Progenitor cell of endocrine pancreas (in vitro differentiated cells): ENCODE data around the gene CDC25B. TPM values are rescaled to one million over a fixed set of nuclear protein-coding genes. Genes with fewer than 3 reads are reported as not detected.
"Not testable (repeated sequence)": the region's sequence is repeated elsewhere in the genome, so short reads cannot be mapped to it uniquely, and the experiment has no call there.

ENCODE experiments used
- DNase-seq: peaks from one replicate; pipeline ENCODE4 v3.0.0; 2021; ENCODE audit warnings: low spot score; ENCODE audit not compliant: unreplicated experiment
- H3K27ac Mint-ChIP-seq: 2 replicates; pipeline ENCODE4 v1.8.0; 2021; ENCODE audit warnings: mild to moderate bottlenecking, moderate library complexity, mixed read lengths
- H3K27me3 Mint-ChIP-seq: 2 replicates; pipeline ENCODE4 v1.8.0; 2021; ENCODE audit warnings: mixed read lengths
- H3K36me3 Mint-ChIP-seq: 2 replicates; pipeline ENCODE4 v1.8.0; 2022; ENCODE audit warnings: mixed read lengths; ENCODE audit not compliant: insufficient read depth
- H3K4me1 Mint-ChIP-seq: 2 replicates; pipeline ENCODE4 v1.8.0; 2021; ENCODE audit warnings: low read depth, mixed read lengths
- H3K4me3 Mint-ChIP-seq: 2 replicates; pipeline ENCODE4 v1.8.0; 2021; ENCODE audit warnings: low read depth, mild to moderate bottlenecking, moderate library complexity, mixed read lengths
- H3K9me3 Mint-ChIP-seq: 2 replicates; pipeline ENCODE4 v1.8.0; 2021; ENCODE audit warnings: low read depth, mixed read lengths
- CTCF ChIP-seq: fragments of 200-600 bp; sonication (generic); IDR thresholded peaks from one replicate; pipeline ENCODE4 v1.5.0; 2021; ENCODE audit warnings: antibody characterized with exemption, mild to moderate bottlenecking; ENCODE audit not compliant: unreplicated experiment
- total RNA-seq: library from RNA; stranded (reverse); gene quantifications from 2 replicates; pipeline ENCODE4 v1.2.1, GENCODE V29; 2021

The CDC25B gene
- total RNA-seq, 1 donor from 2014 or later: 36.7 TPM

DNA sequence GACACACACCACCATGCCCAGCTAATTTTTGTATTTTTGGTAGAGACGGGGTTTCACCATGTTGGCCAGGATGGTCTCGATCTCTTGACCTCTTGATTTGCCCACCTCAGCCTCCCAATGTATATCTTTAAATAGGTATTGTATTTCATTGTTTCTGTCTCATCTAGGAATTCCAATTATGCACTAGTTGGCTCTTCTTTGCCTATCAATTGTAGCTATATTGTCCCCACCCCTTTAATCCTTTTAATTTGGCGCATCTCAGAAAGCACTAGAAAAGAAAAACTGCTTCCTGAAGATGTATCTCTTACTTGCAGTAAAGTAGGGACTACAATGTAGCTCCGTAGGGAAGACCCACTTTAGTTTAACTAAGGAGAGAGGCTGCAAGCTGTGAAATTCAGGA is 40.0 kb downstream of the CDC25B start:
- Mint-ChIP-seq H3K36me3 (peaks cover 4% of the 10 kb centered on the region), H3K4me1 (no peaks in the 10 kb centered on the region), H3K27ac (no peak overlapping the region), H3K27me3 (no peaks in the 10 kb centered on the region), H3K4me3 (no peak overlapping the region), H3K9me3 (no peaks in the 10 kb centered on the region)
- DNase-seq: no peak
- no peak for TF ChIP-seq CTCF

DNA sequence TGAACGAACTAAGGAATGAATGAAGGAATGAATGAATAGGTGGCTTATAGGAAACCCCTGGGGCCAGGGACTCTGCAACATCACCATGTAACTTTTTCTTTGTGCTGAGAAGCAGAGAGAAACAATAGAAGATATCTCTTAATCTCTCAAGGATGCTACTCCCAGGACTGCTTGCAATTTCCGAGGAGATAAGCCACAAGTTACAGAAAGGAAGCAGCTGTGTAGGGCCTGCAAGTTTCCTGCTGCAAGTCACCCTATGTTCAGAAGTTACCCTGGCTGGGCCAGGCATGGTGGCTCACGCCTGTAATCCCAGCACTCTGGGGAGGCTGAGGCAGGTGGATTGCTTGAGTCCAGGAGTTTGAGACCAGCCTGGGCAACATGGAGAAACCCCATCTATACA is 43.2 kb downstream of the CDC25B start:
- Mint-ChIP-seq H3K36me3 (peaks cover 4% of the 10 kb centered on the region), H3K4me1 (no peaks in the 10 kb centered on the region), H3K27me3 (no peaks in the 10 kb centered on the region), H3K9me3 (no peaks in the 10 kb centered on the region), H3K4me3 (no peak overlapping the region), H3K27ac (no peak overlapping the region)
- no peak for TF ChIP-seq CTCF
- no peak for DNase-seq

DNA sequence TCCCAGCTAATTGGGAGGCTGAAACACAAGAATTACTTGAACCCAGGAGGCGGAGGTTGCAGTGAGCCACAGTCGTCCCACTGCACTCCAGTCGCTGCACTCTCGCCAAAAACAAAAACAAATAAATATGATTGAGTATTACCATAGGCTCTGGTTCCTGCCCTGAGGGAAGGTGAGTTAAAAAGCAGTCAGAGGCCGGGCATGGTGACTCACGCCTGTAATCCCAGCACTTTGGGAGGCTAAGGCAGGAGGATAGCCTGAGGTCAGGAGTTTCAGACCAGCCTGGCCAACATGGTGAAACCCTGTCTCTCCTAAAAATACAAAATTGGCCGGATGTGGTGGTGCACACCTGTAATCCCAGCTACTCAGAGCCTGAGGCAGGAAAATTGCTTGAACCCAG is 44.1 kb downstream of the CDC25B start:
- not testable (repeated sequence) for DNase-seq, H3K27me3 Mint-ChIP-seq, H3K4me1 Mint-ChIP-seq, H3K9me3 Mint-ChIP-seq, H3K27ac Mint-ChIP-seq, H3K4me3 Mint-ChIP-seq, H3K36me3 Mint-ChIP-seq

GRCh38 chr20:3842348-3842930 is 46.3 kb downstream of the CDC25B start:
- DNase-seq: no peak
- Mint-ChIP-seq H3K4me3 (no peak overlapping the region), H3K4me1 (peaks cover 3% of the 10 kb centered on the region), H3K36me3 (no peaks in the 10 kb centered on the region), H3K27me3 (no peaks in the 10 kb centered on the region), H3K9me3 (no peaks in the 10 kb centered on the region), H3K27ac (no peak overlapping the region)
- TF ChIP-seq CTCF: no peak

DNA sequence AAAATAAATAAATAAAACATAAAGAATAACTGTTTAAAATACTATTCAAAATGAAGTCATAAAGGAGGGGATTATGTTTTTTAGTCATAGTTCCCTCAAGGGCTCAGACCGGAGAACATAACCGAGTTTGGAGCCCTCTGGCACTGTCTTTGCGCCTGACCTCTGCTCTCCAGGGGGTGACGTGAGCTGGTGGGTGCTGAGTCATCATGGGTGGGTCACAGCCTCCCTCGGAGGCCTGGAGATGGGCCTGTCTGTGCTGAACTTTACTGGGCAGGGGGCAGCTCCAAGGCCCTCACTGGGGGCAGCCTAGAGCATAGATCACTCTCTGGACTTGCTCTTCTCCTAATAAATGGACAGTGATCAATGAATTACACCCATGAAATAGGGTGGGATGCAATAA is 47.4 kb downstream of the CDC25B start:
- Mint-ChIP-seq H3K4me3 (no peak overlapping the region), H3K9me3 (no peaks in the 10 kb centered on the region), H3K27ac (no peak overlapping the region)

DNA sequence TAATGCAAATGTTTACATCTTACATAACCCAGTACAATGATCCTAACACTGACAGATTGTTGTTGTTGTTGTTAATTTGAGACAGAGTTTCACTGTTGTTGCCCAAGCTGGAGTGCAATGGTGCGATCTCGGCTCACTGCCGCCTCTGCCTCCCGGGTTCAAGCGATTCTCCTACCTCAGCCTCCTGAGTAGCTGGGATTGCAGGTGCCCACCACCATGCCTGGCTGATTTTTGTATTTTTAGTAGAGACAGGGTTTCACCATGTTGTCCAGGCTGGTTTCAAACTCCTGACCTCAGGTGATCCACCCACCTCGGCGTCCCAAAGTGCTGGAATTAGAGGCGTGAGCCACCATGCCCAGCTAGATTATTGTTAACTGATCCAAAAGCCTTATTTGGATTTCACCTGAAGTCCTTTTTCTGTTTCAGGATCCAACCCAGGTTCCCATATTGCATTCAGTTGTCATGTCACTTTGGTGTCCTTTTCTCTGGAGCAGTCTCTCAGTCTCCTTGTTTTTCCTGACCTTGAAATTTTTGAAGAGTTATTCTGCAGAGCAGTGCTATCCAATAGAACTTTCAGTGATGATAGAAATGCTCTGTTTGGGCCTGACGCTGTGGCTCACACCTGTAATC is 48.0 kb downstream of the CDC25B start:
- not testable (repeated sequence) for H3K4me3 Mint-ChIP-seq, DNase-seq, H3K27ac Mint-ChIP-seq, H3K9me3 Mint-ChIP-seq, H3K27me3 Mint-ChIP-seq, H3K36me3 Mint-ChIP-seq
- H3K4me1 Mint-ChIP-seq: peaks cover 11% of the 10 kb centered on the region

More for the DNA sequence above, 47.4 kb downstream of the CDC25B start:
- H3K4me1 Mint-ChIP-seq: peaks cover 7% of the 10 kb centered on the region
- no peak for TF ChIP-seq CTCF
- no peak for DNase-seq
- H3K36me3 Mint-ChIP-seq: no peaks in the 10 kb centered on the region
- H3K27me3 Mint-ChIP-seq: no peaks in the 10 kb centered on the region
